ENCODE data around the gene LACTB. TPM values are rescaled to one million over a fixed set of nuclear protein-coding genes. Genes with fewer than 3 reads are reported as not detected.

LACTB gene
- total RNA-seq, 1 donor from 2014 or later = 20.7 TPM

- Mint-ChIP-seq H3K27ac (ENCODE audit: unreplicated experiment) (no peak overlapping the region), H3K9me3 (ENCODE audit: low read depth) (no peaks in the 10 kb centered on the region), H3K4me3 (ENCODE audit: unreplicated experiment) (no peak overlapping the region), H3K27me3 (ENCODE audit: low read depth) (no peaks in the 10 kb centered on the region), H3K36me3 (ENCODE audit: low read depth) (no peaks in the 10 kb centered on the region), H3K4me1 (ENCODE audit: low read depth) (peaks cover 28% of the 10 kb centered on the region)
- DNase-seq (ENCODE audit: low spot score) = no peak
- TF ChIP-seq, protein P1, sequence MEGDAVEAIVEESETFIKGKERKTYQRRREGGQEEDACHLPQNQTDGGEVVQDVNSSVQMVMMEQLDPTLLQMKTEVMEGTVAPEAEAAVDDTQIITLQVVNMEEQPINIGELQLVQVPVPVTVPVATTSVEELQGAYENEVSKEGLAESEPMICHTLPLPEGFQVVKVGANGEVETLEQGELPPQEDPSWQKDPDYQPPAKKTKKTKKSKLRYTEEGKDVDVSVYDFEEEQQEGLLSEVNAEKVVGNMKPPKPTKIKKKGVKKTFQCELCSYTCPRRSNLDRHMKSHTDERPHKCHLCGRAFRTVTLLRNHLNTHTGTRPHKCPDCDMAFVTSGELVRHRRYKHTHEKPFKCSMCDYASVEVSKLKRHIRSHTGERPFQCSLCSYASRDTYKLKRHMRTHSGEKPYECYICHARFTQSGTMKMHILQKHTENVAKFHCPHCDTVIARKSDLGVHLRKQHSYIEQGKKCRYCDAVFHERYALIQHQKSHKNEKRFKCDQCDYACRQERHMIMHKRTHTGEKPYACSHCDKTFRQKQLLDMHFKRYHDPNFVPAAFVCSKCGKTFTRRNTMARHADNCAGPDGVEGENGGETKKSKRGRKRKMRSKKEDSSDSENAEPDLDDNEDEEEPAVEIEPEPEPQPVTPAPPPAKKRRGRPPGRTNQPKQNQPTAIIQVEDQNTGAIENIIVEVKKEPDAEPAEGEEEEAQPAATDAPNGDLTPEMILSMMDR (IDR thresholded peaks at IDR 0.05) = no peak
These were observed 36.4 kb upstream of the LACTB start for GRCh38 chr15:63085289-63085688.

DNA sequence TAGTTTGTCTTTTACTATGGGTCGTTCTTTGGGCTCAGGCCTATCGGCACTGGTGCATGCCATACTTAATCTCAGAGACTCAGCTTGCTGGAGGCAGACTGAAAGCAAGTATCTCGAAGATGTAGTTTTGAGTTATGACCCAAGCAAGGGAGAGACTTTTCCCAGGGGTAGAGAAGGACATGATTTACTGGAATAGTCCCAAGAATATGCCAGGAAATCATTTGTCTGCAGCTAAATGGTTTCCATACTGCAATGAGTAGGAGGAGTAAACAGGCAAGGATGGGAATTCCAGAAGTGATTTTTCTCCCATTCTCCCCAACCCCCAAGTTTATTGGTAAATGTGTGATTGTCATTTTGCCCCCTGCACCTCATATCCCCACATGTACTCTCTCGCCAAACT, 35.4 kb upstream of the LACTB start:
- H3K4me1 Mint-ChIP-seq (ENCODE audit: low read depth) = peaks cover 27% of the 10 kb centered on the region
- no peaks in the 10 kb centered on the region for H3K9me3 Mint-ChIP-seq (ENCODE audit: low read depth)
- no peaks in the 10 kb centered on the region for H3K36me3 Mint-ChIP-seq (ENCODE audit: low read depth)
- no peaks in the 10 kb centered on the region for H3K27me3 Mint-ChIP-seq (ENCODE audit: low read depth)
- no peak for DNase-seq (ENCODE audit: low spot score)
- H3K27ac Mint-ChIP-seq (ENCODE audit: unreplicated experiment) = peak overlapping the region; percentile 60
- H3K4me3 Mint-ChIP-seq (ENCODE audit: unreplicated experiment) = no peak overlapping the region
- TF ChIP-seq, protein P1 (IDR thresholded peaks at IDR 0.05) = no peak

GRCh38 chr15:63086947-63087346, 34.7 kb upstream of the LACTB start:
- Mint-ChIP-seq H3K9me3 (ENCODE audit: low read depth) (no peaks in the 10 kb centered on the region), H3K4me1 (ENCODE audit: low read depth) (peaks cover 27% of the 10 kb centered on the region), H3K27me3 (ENCODE audit: low read depth) (no peaks in the 10 kb centered on the region), H3K4me3 (ENCODE audit: unreplicated experiment) (no peak overlapping the region), H3K27ac (ENCODE audit: unreplicated experiment) (no peak overlapping the region), H3K36me3 (ENCODE audit: low read depth) (no peaks in the 10 kb centered on the region)
- TF ChIP-seq, protein P1 (IDR thresholded peaks at IDR 0.05) = no peak
- no peak for DNase-seq (ENCODE audit: low spot score)

GRCh38 chr15:63088533-63089245, 33.0 kb upstream of the LACTB start:
- peaks cover 33% of the 10 kb centered on the region for H3K4me1 Mint-ChIP-seq (ENCODE audit: low read depth)
- no peak overlapping the region for H3K4me3 Mint-ChIP-seq (ENCODE audit: unreplicated experiment)
- H3K36me3 Mint-ChIP-seq (ENCODE audit: low read depth) = no peaks in the 10 kb centered on the region
- H3K27me3 Mint-ChIP-seq (ENCODE audit: low read depth) = no peaks in the 10 kb centered on the region
- TF ChIP-seq, protein P1 (IDR thresholded peaks at IDR 0.05) = no peak
- no peak for DNase-seq (ENCODE audit: low spot score)
- no peaks in the 10 kb centered on the region for H3K9me3 Mint-ChIP-seq (ENCODE audit: low read depth)
- H3K27ac Mint-ChIP-seq (ENCODE audit: unreplicated experiment) = peak overlapping the region; percentile 75

DNA sequence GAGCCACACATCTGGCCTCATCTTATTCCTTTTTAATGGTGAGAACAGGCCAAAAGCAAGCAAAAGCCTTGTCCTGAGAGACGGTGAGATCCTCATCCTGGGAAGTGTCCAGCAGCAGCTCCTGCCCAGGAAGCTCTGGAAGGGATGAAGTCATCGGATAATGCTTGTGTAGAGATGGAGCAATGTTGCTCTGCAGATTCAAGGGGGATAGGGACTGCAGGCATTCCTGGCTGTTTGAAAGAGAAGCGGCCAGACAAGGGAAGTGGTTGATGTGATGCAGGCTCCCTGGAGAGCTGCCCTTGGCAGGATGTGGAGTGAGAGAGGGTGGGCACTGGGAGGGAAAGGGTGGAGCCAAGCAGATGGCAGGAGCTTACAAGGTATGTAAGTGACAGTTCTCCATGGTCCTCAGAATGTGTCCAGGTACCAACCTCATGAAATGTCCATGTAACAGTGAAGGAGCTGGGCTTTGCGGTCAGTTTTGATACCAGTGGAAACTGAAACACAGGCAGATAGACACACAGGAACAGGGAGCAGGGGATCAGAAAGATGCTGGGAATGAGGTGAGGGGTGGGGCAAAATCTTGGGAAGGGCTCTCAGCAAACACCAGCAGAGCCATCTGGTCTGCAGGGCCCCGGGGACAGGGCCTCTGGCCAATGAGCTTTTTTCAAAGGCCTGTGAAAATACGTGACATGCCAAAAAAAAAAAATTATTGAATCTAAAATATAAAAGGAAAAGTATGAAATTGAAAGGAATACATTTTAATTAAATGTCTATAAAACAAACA, 32.2 kb upstream of the LACTB start:
- no peak for DNase-seq (ENCODE audit: low spot score)
- Mint-ChIP-seq H3K36me3 (ENCODE audit: low read depth) (no peaks in the 10 kb centered on the region), H3K4me3 (ENCODE audit: unreplicated experiment) (no peak overlapping the region), H3K9me3 (ENCODE audit: low read depth) (no peaks in the 10 kb centered on the region), H3K27me3 (ENCODE audit: low read depth) (no peaks in the 10 kb centered on the region), H3K27ac (ENCODE audit: unreplicated experiment) (peak overlapping the region; percentile 75), H3K4me1 (ENCODE audit: low read depth) (peaks cover 39% of the 10 kb centered on the region)
- TF ChIP-seq, protein P1 (IDR thresholded peaks at IDR 0.05) = no peak

All from chondrocyte (in vitro differentiated cells).